ENCODE results near the gene ZNF613. TPM values are rescaled to one million over a fixed set of nuclear protein-coding genes. Genes with fewer than 3 reads are reported as not detected.

The ZNF613 gene
- total and polyA plus RNA-seq, 2 donors from 2014 or later: 5.8 to 6.9 TPM

DNA sequence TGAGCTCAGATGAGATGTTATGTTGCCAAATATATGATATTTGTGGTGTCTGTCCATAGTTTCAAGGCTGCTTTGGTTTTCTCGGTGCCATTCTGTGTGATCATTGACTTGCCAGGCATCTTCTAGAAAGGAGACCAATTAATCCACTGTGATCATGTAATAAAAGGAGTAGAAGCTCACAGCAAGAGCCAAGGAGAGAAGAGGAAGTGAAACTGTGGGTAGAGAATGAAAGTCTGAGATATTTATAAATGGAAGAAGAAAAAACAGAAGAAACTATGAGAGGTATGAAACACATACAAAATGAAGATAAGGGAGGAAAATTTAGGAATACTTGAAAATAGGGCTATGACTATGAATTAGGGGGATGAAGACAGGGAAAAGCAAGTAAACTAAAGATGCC is 11.1 kb upstream of the ZNF613 start:
- Histone ChIP-seq H3K27me3 (ENCODE audit: control insufficient read depth, insufficient read depth, low read length) (no peaks in the 10 kb centered on the region), H3K9ac (ENCODE audit: low read length in 3 of 3) (no peak overlapping the region), H3K27ac (ENCODE audit: low read depth in 2 of 2, low read length in 2 of 2) (no peak overlapping the region), H3K4me1 (ENCODE audit: control insufficient read depth in 2 of 3, insufficient read depth in 2 of 3, low read depth in 1 of 3, low read length in 3 of 3) (no peaks in the 10 kb centered on the region), H3K9me3 (ENCODE audit: control insufficient read depth in 2 of 3, insufficient read depth in 1 of 3, low read length in 3 of 3) (peaks cover 2 to 62% (median 17%) of the 10 kb centered on the region in 3 donors), H3K4me3 (ENCODE audit: low read length in 3 of 3) (no peak overlapping the region), H3K36me3 (ENCODE audit: control insufficient read depth in 2 of 3, insufficient read depth in 3 of 3, low read length in 3 of 3) (no peaks in the 10 kb centered on the region)
- FAIRE-seq: no peak
- DNase-seq: no peak
- intact Hi-C loops (cut with DNase I): no loop called here
- TF ChIP-seq, protein P1, sequence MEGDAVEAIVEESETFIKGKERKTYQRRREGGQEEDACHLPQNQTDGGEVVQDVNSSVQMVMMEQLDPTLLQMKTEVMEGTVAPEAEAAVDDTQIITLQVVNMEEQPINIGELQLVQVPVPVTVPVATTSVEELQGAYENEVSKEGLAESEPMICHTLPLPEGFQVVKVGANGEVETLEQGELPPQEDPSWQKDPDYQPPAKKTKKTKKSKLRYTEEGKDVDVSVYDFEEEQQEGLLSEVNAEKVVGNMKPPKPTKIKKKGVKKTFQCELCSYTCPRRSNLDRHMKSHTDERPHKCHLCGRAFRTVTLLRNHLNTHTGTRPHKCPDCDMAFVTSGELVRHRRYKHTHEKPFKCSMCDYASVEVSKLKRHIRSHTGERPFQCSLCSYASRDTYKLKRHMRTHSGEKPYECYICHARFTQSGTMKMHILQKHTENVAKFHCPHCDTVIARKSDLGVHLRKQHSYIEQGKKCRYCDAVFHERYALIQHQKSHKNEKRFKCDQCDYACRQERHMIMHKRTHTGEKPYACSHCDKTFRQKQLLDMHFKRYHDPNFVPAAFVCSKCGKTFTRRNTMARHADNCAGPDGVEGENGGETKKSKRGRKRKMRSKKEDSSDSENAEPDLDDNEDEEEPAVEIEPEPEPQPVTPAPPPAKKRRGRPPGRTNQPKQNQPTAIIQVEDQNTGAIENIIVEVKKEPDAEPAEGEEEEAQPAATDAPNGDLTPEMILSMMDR (IDR thresholded peaks at IDR 0.05; ENCODE audit: borderline replicate concordance, extremely low read depth, insufficient read depth): no peak

DNA sequence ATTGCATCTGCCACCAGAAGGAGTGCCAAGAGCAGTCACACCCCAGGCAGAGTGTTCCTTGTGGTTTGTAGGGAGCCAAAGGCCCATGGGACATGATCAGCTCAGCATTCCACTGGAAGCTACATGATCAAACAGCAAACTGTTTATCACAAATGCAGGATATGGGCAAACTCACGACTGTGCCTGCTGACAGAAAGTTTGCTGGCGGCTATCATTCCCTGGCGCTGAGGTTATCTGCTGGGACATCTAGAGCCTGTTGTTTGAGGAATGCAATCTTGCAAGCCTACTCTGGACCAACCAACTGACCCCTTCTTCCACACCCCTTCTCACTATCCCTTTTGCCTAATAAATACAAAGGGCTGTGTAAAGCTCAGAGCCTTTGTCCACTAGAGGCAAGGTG is 7.7 kb upstream of the ZNF613 start:
- FAIRE-seq (no peak), DNase-seq (no peak)
- H3K9me3 ChIP-seq (ENCODE audit: control insufficient read depth in 2 of 3, insufficient read depth in 1 of 3, low read length in 3 of 3): peaks cover 2 to 61% (median 25%) of the 10 kb centered on the region in 3 donors
- intact Hi-C loops (cut with DNase I): no loop called here
- H3K4me1 ChIP-seq (ENCODE audit: control insufficient read depth in 2 of 3, insufficient read depth in 2 of 3, low read depth in 1 of 3, low read length in 3 of 3): no peaks in the 10 kb centered on the region
- TF ChIP-seq, protein P1 (IDR thresholded peaks at IDR 0.05; ENCODE audit: borderline replicate concordance, extremely low read depth, insufficient read depth): no peak
- no peak overlapping the region for H3K27ac ChIP-seq (ENCODE audit: low read depth in 2 of 2, low read length in 2 of 2)
- no peak overlapping the region for H3K4me3 ChIP-seq (ENCODE audit: low read length in 3 of 3)
- H3K9ac ChIP-seq (ENCODE audit: low read length in 3 of 3): no peak overlapping the region
- H3K27me3 ChIP-seq (ENCODE audit: control insufficient read depth, insufficient read depth, low read length): no peaks in the 10 kb centered on the region
- H3K36me3 ChIP-seq (ENCODE audit: control insufficient read depth in 2 of 3, insufficient read depth in 3 of 3, low read length in 3 of 3): no peaks in the 10 kb centered on the region

DNA sequence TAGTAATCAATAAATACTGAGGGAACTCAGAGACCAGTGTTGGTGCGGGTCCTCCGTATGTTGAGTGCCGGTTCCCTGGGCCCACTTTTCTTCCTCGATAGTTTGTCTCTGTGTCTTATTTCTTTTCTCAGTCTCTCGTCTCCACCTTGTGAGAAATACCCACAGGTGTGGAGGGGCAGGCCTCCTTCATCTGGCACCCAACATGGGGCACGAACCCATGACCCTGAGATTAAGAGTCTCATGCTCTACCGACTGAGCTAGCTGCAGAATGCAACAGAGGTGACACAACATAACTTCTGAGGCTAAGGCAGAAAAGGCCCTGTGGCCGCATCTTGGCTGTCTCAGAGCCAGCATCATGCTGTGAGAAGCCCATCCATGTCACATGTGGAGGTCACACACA is 5.3 kb upstream of the ZNF613 start:
- TF ChIP-seq, protein P1 (IDR thresholded peaks at IDR 0.05; ENCODE audit: borderline replicate concordance, extremely low read depth, insufficient read depth): no peak

DNA sequence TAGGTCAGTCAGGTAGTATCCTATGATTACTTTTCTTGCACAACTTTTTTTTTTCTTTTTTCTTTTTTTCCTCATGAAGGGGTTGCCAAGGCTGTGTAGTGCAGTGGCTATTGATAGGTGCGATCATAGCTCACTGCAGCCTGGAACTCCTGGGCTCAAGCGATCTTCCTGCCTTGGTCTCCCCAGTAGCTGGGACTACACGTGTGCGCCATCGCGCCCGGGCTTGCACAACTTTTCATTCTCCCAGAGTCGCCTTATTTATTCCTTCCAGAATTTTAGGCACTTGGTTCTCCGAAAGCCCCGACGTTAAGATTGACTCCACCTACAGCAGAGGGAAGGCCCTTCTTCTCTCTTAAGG is 867 bp upstream of the ZNF613 start:
- TF ChIP-seq, protein P1 (IDR thresholded peaks at IDR 0.05; ENCODE audit: borderline replicate concordance, extremely low read depth, insufficient read depth): no peak
- H3K4me3 ChIP-seq (ENCODE audit: low read length in 3 of 3): peak overlapping the region; percentile 79 to 100 (median 83)
- H3K9me3 ChIP-seq (ENCODE audit: control insufficient read depth in 2 of 3, insufficient read depth in 1 of 3, low read length in 3 of 3): peaks cover 0 to 13% (median 10%) of the 10 kb centered on the region in 3 donors

More for the DNA sequence above, 5.3 kb upstream of the ZNF613 start:
- Histone ChIP-seq H3K36me3 (ENCODE audit: control insufficient read depth in 2 of 3, insufficient read depth in 3 of 3, low read length in 3 of 3) (no peaks in the 10 kb centered on the region), H3K27me3 (ENCODE audit: control insufficient read depth, insufficient read depth, low read length) (no peaks in the 10 kb centered on the region), H3K27ac (ENCODE audit: low read depth in 2 of 2, low read length in 2 of 2) (no peak overlapping the region), H3K9me3 (ENCODE audit: control insufficient read depth in 2 of 3, insufficient read depth in 1 of 3, low read length in 3 of 3) (peaks cover 0 to 39% (median 14%) of the 10 kb centered on the region in 3 donors), H3K9ac (ENCODE audit: low read length in 3 of 3) (no peak overlapping the region), H3K4me1 (ENCODE audit: control insufficient read depth in 2 of 3, insufficient read depth in 2 of 3, low read depth in 1 of 3, low read length in 3 of 3) (peaks cover 0 to 2% (median 0%) of the 10 kb centered on the region in 3 donors), H3K4me3 (ENCODE audit: low read length in 3 of 3) (no peak overlapping the region)
- intact Hi-C loops (cut with DNase I): no loop called here
- DNase-seq: no peak
- FAIRE-seq: no peak

More for the DNA sequence above, 867 bp upstream of the ZNF613 start:
- Histone ChIP-seq H3K4me1 (ENCODE audit: control insufficient read depth in 2 of 3, insufficient read depth in 2 of 3, low read depth in 1 of 3, low read length in 3 of 3) (peaks cover 0 to 6% (median 0%) of the 10 kb centered on the region in 3 donors), H3K36me3 (ENCODE audit: control insufficient read depth in 2 of 3, insufficient read depth in 3 of 3, low read length in 3 of 3) (peaks cover 0 to 3% (median 2%) of the 10 kb centered on the region in 3 donors), H3K9ac (ENCODE audit: low read length in 3 of 3) (peak overlapping the region; percentile 74 to 100 (median 82)), H3K27ac (ENCODE audit: low read depth in 2 of 2, low read length in 2 of 2) (peak overlapping the region; percentile 86 to 97), H3K27me3 (ENCODE audit: control insufficient read depth, insufficient read depth, low read length) (no peaks in the 10 kb centered on the region)
- intact Hi-C loops (cut with DNase I): no loop called here
- DNase-seq (no peak), FAIRE-seq (no peak)

Data from kidney (tissue), 14 donors.